NCI-H460 (cell line): Measurements from ENCODE around the gene PLAAT2. TPM values are rescaled to one million over a fixed set of nuclear protein-coding genes. Genes with fewer than 3 reads are reported as not detected.
"Not testable (repeated sequence)": the region's sequence is repeated elsewhere in the genome, so short reads cannot be mapped to it uniquely, and the experiment has no call there.

Experiments
- DNase-seq: peaks from one replicate; pipeline ENCODE4 v3.0.0-alpha.2; 2016; ENCODE audit warnings: low read depth; ENCODE audit errors: extremely low read depth
- polyA plus RNA-seq: library from polyadenylated mRNA; depleted of rRNA; stranded (reverse); fragments of >200 nt; gene quantifications from 2 replicates; pipeline ENCODE4 v1.2.3, GENCODE V29; 2014; cell fraction: nucleus; rRNA removed
- total RNA-seq: library from RNA; depleted of rRNA; stranded (reverse); fragments of >200 nt; shearing (Covaris generic); gene quantifications from 2 replicates; pipeline ENCODE4 v1.2.3, GENCODE V29; 2014; rRNA removed

The PLAAT2 gene
- total RNA-seq, result not detected in 2 replicates
- polyA plus RNA-seq, result 0.81 TPM in 1 of 2 replicates, not detected in the other

DNA sequence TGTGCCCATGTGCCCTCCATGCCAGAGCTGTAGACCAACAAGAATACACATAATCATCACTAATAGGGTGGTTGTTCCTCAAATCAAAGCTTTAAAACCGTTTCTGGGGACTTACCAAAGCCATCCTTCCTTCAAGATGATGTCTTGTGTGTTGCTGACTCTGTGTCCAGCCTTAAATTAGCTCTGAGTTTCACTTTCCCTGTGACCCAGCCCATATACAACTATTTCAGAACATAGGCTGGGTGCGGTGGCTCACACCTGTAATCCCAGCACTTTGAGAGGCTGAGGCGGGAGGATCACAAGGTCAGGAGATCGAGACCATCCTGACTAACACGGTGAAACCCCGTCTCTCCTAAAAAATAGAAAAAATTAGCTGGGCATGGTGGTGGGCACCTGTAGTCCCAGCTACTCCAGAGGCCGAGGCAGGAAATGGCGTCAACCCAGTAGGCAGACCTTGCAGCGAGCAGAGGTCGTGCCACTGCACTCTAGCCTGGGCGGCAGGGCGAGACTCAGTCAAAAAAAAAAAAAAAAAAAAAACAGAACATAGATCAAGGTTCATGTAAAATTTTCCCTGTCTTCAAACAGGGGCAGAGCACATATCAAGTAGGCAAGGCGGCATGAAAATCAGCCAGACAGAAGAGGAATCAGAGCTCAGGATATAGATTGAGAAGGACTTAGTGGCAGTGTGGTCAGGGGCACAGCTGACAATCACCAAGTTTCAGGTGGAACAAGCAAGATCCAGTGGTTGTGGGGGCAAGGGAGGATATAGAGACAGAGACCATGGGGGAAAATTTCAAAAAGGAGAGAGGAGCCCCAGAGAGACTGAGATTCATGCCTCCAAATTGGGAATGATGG lies at the start of gene PLAAT2:
Gene PLAAT2, minus strand, starts transcription at position 179 of the 855 bp plus-strand sequence. Its CDS starts 55 bp downstream, at position 124.
- no peak for DNase-seq

DNA sequence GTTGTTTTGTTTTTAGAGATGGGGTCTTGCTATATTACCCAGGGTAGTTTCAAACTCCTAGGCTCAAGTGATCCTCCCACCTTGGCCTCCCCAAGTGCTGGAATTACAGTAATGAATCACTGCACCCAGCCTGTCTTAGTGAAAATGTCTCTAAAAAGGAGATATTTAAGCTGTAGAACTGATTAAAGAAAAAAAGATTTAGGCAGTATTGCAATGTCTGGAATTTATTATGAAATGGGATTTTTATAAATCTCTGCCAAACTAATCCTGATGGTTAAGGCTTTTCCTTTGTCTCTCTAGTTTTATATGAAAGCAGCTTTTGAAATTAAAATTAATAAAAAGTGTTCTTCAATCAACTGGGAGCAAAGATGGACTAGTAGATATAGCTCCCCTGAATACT lies 49.0 kb upstream of the PLAAT2 start:
- DNase-seq, result no peak

DNA sequence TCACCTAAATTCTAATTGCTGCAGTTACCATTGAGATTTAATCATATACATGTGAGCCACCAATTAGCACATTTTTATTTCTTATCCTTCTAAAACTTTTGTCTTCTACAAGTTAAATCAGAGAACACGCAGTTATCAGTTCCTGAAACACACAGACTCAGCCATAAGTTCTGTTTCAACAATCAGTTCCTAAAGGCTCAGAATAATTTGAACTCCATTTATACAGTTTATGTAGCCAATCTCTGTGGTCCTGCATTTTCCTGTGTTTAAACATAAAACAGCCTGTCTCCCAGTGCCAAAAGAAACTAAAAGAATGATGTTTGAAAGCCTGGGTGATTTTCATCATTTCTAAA lies 48.2 kb upstream of the PLAAT2 start:
- no peak for DNase-seq

DNA sequence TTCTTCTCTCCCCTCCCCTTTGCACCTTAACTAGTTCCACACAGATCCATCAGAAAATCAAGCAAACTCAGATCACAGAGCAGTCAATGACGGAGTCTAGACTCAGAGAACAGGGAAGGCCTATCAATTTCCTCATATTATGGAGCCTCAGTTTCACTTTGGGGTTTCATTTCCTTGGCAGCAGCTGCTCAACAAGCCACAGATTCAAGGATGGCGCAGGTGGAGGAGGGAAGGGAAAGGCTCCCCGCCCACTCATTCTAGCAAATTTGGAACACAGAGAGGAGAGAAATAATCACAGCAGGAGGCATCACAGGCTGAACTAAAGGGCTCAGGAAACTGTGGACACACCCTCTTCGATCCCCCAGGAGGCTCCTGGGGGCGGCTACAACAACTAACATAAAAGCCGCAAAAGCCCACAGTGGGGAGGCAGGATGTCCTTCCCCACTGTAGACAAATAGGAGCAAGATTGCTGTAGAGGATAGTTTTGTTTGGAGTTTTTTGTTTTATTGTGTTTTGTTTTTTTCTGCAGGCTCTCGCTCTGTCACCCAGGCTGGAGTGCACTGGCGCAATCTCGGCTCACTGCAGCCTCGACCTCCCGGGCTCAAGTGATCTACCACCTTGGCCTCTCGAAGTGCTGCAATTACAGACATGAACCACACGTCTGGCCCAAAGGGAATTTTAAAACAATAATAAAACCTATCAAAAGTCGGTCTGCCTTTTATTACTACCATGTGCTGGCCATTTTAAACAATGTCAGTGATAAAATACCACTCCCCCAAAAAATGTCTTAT lies 47.6 kb upstream of the PLAAT2 start:
- DNase-seq, result no peak

DNA sequence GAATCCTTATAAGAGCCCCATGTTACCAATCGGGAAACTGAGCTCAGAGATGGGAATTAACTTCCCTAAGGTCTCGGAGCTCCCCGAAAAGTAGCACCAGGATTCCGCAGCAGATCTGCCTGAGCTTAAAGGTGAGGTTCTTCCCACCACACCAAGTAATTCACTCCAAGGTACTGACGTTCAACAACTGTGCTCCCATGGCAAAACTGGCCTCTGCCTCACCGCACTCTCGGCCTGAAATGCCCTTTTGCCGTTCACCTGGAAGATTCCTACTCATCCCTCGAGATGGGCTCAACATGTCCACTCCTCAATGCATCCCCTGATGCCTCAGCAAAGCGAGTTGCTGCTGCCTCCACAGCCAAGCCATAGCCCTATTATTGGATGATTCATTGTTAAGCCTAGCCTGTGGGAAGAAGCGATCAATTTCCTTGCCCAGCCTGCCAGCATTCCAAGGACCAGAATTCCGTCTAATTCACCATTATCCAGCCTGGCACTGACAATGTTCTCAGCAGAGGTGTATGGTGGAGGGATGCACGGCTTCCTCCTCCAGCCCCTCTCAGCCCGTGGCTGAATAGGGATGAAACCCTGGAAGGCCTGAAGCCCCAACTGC lies 46.9 kb upstream of the PLAAT2 start:
- DNase-seq, result no peak

DNA sequence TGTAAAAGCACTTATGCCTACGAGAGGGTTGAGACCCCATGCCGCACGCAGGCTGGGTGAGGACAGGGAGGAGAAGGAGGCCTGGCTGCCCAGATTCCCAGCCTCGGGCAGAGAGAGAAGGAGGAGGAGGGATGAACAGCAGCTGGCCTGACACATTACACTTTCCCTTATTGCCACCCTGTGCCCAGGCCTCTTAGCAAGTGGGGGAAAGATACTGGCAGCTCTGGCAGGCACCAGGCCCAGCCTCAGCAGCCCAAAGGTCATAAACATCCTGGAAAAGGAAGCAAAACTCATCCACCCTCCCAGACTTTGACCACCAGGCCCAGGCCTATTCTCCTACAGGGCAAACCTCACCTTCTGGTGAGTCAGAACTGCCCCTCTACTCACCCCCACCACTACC lies 46.4 kb upstream of the PLAAT2 start:
- DNase-seq, result no peak

DNA sequence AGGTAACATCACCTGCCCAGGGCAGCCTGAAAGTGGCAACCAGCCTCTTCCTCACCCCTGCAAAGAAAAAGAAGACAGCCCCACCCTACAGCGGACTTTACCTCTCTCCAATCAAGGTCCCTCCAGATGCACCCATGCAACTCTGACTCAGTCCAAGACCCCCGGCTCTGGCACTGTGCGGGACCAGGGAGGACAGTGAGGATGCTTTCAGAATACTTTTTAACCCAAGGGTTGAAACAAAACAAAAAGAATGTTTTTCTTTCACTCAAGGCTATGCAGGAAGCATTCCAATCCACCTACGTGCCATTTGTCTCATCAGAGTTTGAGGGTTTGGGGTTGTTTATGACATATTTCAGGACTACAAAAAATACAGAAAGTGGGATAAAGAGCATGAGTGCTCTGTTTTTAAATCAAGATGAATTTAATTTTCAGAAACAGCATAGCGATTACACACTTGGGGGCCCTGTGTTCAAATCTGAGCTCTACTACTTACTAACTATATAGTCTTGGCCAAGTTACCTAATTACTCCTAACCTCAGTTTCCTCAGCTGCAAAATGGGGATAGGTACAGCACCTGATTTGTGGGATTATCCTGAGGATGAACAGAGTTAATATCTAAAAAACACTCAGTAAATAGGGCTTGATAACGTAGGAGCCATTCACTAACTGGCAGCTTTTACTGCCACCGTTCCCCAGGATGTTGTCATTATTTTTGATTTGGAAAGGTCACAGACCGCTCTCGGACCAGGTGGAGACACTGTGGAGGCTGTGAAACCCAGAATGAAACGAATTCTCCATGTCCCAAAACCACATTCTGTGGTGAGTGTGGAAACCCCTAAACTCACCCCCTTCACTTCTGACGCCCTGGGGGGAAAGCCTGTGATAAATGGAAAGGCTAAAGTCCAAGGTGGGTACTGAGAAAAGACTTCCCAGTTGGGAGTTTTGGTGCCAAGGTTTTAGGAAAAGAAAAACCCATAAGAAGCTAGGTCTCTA lies 45.5 kb upstream of the PLAAT2 start:
- no peak for DNase-seq

DNA sequence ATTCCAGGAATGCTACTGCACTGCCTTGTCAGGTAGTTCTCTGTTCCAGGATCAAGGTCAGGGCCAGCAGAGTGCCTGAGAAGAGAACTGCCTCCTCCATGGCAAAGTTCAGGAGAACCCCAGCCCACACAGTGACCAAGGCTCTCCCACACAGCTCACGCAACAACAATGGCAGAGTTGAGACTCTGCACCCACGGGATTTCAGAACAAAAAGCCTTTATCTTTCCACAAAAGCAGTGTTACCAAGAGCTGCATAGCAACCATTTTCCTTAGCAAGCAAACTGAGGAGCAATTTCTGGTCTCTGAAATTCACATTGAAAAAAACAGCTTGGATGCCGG lies 40.0 kb upstream of the PLAAT2 start:
- DNase-seq, result no peak

DNA sequence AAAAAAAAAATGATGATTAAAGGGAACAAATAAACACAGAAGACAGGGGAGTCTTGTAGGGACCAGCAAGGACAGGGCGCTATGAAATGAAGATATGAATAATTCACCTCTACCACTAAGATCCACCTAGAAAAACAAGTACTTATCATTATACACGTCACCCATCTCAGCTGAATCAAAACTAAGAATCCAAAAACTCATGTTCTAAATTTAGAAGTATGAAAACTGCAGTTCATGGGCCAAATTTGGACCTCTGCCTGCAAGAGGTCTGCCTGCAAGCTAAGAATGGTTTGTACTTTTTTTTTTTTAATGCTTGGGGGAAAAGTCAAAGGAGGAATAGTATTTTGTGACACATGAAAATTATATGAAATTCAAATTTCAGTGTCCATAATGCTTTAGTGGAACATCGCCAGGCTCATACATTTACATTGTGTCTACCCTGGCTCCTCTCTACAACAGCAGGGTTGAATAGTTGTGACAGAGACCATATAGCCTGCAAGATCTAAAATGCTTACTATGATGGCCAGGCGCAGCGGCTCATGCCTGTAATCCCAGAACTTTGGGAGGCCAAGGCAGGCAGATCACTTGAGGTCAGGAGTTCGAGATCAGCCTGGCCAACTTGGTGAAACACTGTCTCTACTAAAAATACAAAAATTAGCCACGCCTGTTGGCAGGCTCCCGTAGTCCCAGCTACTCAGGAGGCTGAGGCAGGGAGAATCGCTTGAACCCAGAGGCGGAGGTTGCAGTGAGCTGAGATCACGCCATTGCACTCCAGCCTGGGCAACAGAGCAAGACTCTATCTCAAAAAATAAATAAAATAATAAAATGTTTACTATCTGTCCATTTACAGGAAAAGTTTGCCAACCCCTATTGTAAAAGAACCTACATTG lies 39.4 kb upstream of the PLAAT2 start:
- not testable (repeated sequence) for DNase-seq

DNA sequence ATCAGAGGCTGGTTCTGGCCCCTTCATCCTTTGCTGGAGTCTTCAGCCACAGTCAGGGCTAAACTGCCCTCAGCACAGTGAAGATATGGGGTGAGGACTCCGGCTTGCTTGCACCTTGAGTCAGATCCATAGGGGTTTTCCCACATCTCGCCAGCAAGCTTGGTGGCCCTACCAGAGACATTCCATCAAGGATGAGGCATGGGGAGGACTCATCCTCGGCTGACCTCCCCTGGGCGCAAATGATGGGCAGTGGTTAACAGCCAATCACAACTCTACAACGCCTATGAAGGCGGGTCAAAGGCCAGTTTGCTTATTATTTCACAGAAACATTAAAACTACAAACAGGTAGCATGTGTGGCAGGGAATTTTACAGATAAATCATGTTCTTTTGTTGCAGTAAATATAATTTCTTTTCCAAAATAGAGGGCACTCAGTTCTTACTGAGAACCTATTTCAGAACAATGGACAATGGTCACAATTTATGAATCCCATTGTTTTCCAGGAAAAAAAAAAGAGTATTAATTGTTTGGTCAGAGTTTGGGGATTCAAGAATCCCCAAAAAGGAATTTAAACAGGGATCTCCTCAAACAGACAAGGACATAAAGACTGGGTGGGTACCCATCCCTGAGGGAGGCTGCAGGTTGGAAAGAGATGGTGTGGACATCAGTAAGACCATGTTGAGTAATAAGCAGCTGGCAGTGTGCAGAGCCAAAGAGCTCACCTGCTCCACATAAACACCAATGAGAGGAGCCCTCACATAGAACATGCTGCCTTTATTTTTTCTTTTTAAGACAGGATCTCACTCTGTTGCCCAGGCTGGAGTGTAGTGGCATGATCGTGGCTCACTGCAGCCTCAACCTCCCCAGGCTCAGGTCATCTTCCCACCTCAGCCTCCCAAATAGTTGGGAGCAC lies 36.3 kb upstream of the PLAAT2 start:
- DNase-seq, result no peak

DNA sequence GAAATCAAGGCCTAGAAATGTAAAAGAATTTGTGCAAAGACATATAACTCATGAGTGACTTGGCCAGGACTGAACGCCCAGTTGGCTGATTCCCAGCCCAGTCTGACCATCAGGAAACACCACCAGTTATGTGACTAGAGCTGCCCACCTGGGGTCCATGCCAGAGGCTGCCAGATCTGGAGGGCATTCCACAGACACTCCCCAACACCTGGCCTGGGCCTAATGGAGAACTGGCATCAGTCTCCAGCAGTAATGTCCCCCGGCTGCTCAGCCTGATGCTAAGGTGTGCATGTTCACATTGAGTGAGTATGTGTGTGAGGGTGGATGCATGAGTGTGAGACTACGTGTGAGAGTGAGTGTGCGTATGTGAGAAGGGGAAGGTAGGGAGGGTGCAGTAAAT lies 35.4 kb upstream of the PLAAT2 start:
- DNase-seq, result no peak

DNA sequence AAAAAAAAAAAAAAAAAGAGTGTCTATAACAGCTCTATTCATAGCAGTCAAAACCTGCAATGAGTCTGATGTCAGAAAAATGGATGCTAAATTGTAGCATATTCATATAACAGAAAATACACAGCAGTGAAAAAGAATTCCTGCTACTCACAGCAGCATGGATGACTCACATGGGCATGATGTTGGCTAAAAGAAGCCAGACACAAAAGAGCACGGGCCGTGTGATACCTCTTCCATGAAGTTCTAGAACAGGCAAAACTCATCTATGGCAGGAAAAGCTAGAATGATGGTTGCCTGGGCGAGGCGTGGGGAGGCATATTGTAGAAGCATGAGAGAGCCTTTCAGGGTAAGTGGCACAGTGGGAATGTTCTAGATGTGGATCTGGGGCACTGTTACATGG lies 32.1 kb upstream of the PLAAT2 start:
- DNase-seq, result no peak

DNA sequence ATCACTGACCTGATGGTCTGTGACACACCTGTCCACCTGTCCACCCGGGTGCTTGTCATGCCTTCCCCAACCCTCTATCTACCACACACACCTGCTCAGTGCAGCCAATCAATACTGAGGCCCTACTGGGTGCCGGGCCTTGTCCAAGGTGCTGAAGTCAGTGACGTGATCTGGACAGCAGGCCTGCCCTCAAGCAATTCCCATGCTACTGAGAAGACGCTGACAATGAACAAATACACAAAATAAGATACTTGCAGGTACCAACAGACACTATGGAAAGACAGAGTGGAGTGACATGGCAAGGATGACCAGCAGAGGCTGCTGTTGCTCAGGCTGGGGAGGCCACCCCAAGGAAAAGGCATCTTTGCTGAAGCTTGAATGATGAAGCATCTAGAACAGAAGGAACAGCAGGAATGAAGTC lies 29.8 kb upstream of the PLAAT2 start:
- DNase-seq, result peak; percentile 11

DNA sequence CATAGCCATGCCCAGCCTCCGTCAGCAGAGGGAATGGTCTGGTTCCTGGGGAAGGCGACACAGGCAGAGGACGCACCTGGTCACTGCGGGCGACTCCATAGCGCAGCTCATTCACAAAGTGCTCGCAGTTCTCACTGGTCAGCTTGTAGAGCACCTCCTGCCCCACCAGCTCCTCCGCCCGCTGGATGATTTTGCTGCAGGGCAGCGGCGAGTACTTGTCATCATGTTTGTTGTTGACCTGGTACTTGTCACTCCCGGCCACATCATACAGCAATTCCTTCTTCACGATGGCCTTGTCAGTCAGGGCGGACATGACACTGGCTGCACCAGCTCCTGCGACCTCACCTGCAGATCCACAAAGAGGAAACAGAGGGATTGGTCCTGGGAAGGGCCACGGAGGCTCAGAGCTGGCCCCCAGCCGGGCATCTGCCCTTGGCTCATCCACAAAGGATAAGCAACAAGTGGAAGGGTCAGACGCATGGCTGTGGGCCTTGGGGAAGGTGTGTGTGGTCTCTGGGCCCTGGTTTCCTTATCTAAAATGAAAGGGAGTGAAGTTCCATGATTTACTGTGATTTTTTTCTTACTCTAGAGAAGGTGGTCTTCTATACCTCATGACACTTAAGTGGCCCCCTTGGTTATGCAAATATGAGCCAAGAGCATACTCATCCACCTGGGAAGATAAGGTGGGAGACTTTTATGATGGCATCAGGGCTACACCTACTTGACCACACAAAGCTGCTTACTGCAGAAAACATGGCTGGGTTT lies 27.0 kb upstream of the PLAAT2 start:
- no peak for DNase-seq

DNA sequence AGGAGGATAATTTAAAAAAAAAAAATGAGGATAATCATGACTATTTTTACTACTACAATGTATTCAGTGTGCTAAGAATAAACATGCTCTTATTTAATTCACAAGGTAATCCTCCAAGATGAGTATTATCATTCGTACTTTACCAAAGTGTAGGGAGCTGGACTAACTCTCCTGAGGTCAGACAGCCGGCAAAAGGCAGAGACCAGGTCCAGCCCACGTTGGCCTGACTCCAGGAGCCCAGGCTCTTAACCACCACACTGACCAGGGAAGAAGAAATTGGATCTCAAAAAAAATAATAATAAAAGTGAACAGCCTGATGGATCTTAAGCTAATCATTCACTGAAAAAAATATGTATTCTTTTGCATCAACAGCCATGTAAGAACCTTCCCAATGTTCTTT lies 25.8 kb upstream of the PLAAT2 start:
- DNase-seq, result no peak

DNA sequence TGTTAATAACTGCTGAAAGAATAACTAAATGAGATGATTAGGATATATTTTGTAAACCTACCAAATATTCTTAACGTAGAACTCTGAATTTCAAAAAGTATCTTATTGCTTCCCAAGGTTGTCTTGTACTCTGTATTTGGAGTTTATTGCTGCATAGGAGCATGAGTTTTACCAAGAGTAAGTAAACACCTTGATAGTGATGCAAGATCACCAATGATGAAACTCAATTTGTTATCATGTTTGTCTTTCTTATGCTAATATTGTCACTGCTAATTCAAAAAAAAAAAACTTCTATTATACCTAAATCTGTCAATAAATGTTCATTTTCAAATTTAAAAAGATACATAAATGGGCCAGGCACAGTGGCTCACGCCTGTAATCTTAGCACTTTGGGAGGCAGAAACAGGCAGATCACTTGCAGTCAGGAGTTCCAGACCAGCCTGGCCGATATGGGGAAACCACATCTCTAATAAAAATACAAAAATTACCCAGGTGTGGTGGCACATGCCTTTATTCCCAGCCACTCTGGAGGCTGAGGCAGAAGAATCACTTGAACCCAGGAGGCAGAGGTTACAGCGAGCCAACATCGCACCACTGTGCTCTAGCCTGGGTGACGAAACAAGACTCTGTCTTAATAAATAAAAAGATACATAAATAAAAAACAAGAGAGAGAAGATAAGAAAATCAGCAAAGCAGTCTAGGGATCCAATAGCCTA lies 23.4 kb upstream of the PLAAT2 start:
- no peak for DNase-seq

DNA sequence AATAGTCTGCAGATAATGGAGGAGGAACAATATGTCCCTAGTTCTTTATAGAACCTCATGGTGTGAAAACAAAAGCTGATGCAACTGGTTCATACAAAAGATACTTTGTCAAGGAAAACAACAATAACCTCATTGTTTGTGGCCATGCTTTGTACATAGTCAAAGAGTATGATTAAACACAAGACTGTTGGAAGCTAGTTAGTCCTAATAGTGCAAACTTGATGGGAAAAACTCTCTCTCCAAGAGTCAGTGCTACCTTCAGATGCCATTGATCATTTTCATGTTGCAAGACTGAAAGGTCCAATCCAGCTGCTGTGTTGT lies 20.1 kb upstream of the PLAAT2 start:
- no peak for DNase-seq
